IMR-90 (cell line): ENCODE data around the gene EHD4. TPM values are rescaled to one million over a fixed set of nuclear protein-coding genes. Genes with fewer than 3 reads are reported as not detected.

Experiments used
- ATAC-seq: fragments of 200-7000 bp; cut with Tn5 transposase; 2 replicates; pipeline ENCODE4 v1.9.1; 2020; ENCODE audit warnings: low read depth, mild to moderate bottlenecking, moderate library complexity
- BruUV-seq: library from RNA; stranded (reverse); fragments of 400-500 nt; replicated peaks from 2 replicates; lab custom pipeline; 2021; lab: Mats Ljungman, UMichigan
- CTCF ChIA-PET: fragments of 300-600 bp; formaldehyde crosslinking; extraction: SDS; loops from one replicate; lab custom pipeline; 2021; ENCODE audit warnings: antibody characterized with exemption; lab: Yijun Ruan, JAX
- POLR2A ChIA-PET: fragments of 300-600 bp; sonication (Branson Sonifier 250); formaldehyde crosslinking; loops from one replicate; lab custom pipeline; 2022; ENCODE audit warnings: antibody characterized with exemption; ENCODE audit not compliant: unreplicated experiment; lab: Charles Lee
- DNase-seq: peaks from one replicate; pipeline ENCODE4 v3.0.0; 2013
- H2AFZ ChIP-seq: replicated peaks from 2 replicates; pipeline ENCODE3; 2013; ENCODE audit warnings: low read length, mild to moderate bottlenecking; ENCODE audit not compliant: poor library complexity
- H2AK5ac ChIP-seq: 2 replicates; pipeline ENCODE4 v1.6.1; 2013; ENCODE audit warnings: low read depth, low read length, inconsistent platforms
- H2AK9ac ChIP-seq: replicated peaks from 2 replicates; pipeline ENCODE3; 2013; ENCODE audit warnings: mild to moderate bottlenecking, low read depth, low read length, moderate library complexity; ENCODE audit not compliant: poor library complexity
- H2BK120ac ChIP-seq: 2 replicates; pipeline ENCODE4 v1.6.1; 2013; ENCODE audit warnings: low read depth, low read length, inconsistent platforms
- H2BK15ac ChIP-seq: 3 replicates; pipeline ENCODE4 v1.6.1; 2013; ENCODE audit warnings: low read depth, low read length, inconsistent platforms
- H2BK20ac ChIP-seq: 2 replicates; pipeline ENCODE4 v1.6.1; 2013; ENCODE audit warnings: low read depth, mild to moderate bottlenecking, inconsistent platforms, low read length, moderate library complexity
- H2BK5ac ChIP-seq: 2 replicates; pipeline ENCODE4 v1.6.1; 2013; ENCODE audit warnings: mild to moderate bottlenecking, low read depth, low read length, inconsistent platforms; ENCODE audit not compliant: poor library complexity, severe bottlenecking
- H3K14ac ChIP-seq: replicated peaks from 2 replicates; pipeline ENCODE4 v1.6.1; 2013; ENCODE audit warnings: low read depth, low read length, inconsistent platforms
- H3K18ac ChIP-seq: 2 replicates; pipeline ENCODE4 v1.6.1; 2013; ENCODE audit warnings: low read depth, low read length, control low read depth
- H3K23ac ChIP-seq: 2 replicates; pipeline ENCODE4 v1.6.1; 2013; ENCODE audit warnings: low read depth, low read length, inconsistent platforms
- H3K27ac ChIP-seq: 2 replicates; pipeline ENCODE4 v1.5.1; 2013; ENCODE audit warnings: mild to moderate bottlenecking, control low read depth, low read length; ENCODE audit not compliant: insufficient read depth
- H3K27me3 ChIP-seq: 2 replicates; pipeline ENCODE4 v1.6.1; 2013; ENCODE audit warnings: low read length; ENCODE audit not compliant: control insufficient read depth, insufficient read depth
- H3K36me3 ChIP-seq: 2 replicates; pipeline ENCODE4 v1.6.1; 2013; ENCODE audit warnings: low read length, mixed read lengths; ENCODE audit not compliant: control insufficient read depth, insufficient read depth
- H3K4ac ChIP-seq: 2 replicates; pipeline ENCODE4 v1.6.1; 2013; ENCODE audit warnings: low read depth, low read length, inconsistent platforms
- H3K4me1 ChIP-seq: 2 replicates; pipeline ENCODE4 v1.6.1; 2013; ENCODE audit warnings: low read length, mixed read lengths; ENCODE audit not compliant: control insufficient read depth, insufficient read depth
- H3K4me2 ChIP-seq: 2 replicates; pipeline ENCODE4 v1.6.1; 2013; ENCODE audit warnings: low read depth, mild to moderate bottlenecking, control low read depth, low read length, moderate library complexity
- H3K4me3 ChIP-seq: 2 replicates; pipeline ENCODE4 v1.5.1; 2013; ENCODE audit warnings: low read depth, mild to moderate bottlenecking, control low read depth, low read length, moderate library complexity; ENCODE audit not compliant: insufficient read depth
- H3K56ac ChIP-seq: 2 replicates; pipeline ENCODE4 v1.6.1; 2013; ENCODE audit warnings: low read length, inconsistent platforms; ENCODE audit not compliant: insufficient read depth; ENCODE audit errors: extremely low read depth
- H3K79me1 ChIP-seq, 2 experiments: 2 replicates each; pipeline ENCODE4 v1.6.1; 2013; ENCODE audit warnings: low read length in 2 of 2, inconsistent platforms in 1 of 2, low read depth in 1 of 2
- H3K9ac ChIP-seq: 2 replicates; pipeline ENCODE4 v1.6.1; 2013; ENCODE audit warnings: low read depth, low read length, control low read depth
- H3K9me1 ChIP-seq: 2 replicates; pipeline ENCODE4 v1.6.1; 2013; ENCODE audit warnings: low read length, inconsistent platforms; ENCODE audit not compliant: insufficient read depth
- H3K9me3 ChIP-seq: 2 replicates; pipeline ENCODE4 v1.6.1; 2013; ENCODE audit warnings: low read length; ENCODE audit not compliant: control insufficient read depth, insufficient read depth
- H4K20me1 ChIP-seq: 2 replicates; pipeline ENCODE4 v1.6.1; 2013; ENCODE audit warnings: low read length, inconsistent platforms; ENCODE audit not compliant: insufficient read depth
- H4K5ac ChIP-seq: 2 replicates; pipeline ENCODE4 v1.6.1; 2013; ENCODE audit warnings: mild to moderate bottlenecking, low read depth, low read length, control low read depth
- H4K8ac ChIP-seq, 2 experiments: 2 replicates each; pipeline ENCODE4 v1.6.1; 2013; ENCODE audit warnings: low read depth in 2 of 2, low read length in 2 of 2, control low read depth in 1 of 2, inconsistent platforms in 1 of 2
- H4K91ac ChIP-seq: 2 replicates; pipeline ENCODE4 v1.6.1; 2013; ENCODE audit warnings: low read depth, low read length, inconsistent platforms; ENCODE audit not compliant: insufficient read depth
- BHLHE40 ChIP-seq: fragments of 150-350 bp; IDR thresholded peaks from 2 replicates; pipeline ENCODE4 v1.6.1; 2016; ENCODE audit warnings: mild to moderate bottlenecking, low read depth, low read length
- CEBPB ChIP-seq: IDR thresholded peaks from 2 replicates; pipeline ENCODE4 v1.6.1; 2012; ENCODE audit warnings: low read depth, low read length, improper control_type of control experiment
- CTCF ChIP-seq: conservative IDR thresholded peaks from 2 replicates; pipeline ENCODE4 v1.5.1; 2012; ENCODE audit warnings: mild to moderate bottlenecking, low read depth, low read length, improper control_type of control experiment
- FOS ChIP-seq: fragments of 150-350 bp; IDR thresholded peaks from 2 replicates; pipeline ENCODE4 v1.6.1; 2016; ENCODE audit warnings: low read depth, low read length
- MAFK ChIP-seq: IDR thresholded peaks from 2 replicates; pipeline ENCODE4 v1.6.1; 2012; ENCODE audit warnings: low read depth, low read length, improper control_type of control experiment
- MXI1 ChIP-seq: IDR thresholded peaks from 2 replicates; pipeline ENCODE4 v1.6.1; 2012; ENCODE audit warnings: low read depth, mild to moderate bottlenecking, low read length, moderate library complexity, borderline replicate concordance
- NFE2L2 ChIP-seq: fragments of 150-350 bp; IDR thresholded peaks from 2 replicates; pipeline ENCODE4 v1.6.1; 2016; ENCODE audit warnings: low read depth, mild to moderate bottlenecking, low read length
- RAD21 ChIP-seq: IDR thresholded peaks from 2 replicates; pipeline ENCODE4 v1.6.1; 2012; ENCODE audit warnings: low read length, improper control_type of control experiment
- RCOR1 ChIP-seq: IDR thresholded peaks from 2 replicates; pipeline ENCODE4 v1.6.1; 2012; ENCODE audit warnings: mild to moderate bottlenecking, low read length, improper control_type of control experiment; ENCODE audit not compliant: insufficient replicate concordance
- RFX5 ChIP-seq: IDR thresholded peaks from 2 replicates; pipeline ENCODE4 v1.8.0; 2012; ENCODE audit warnings: low read depth, mild to moderate bottlenecking, low read length, moderate library complexity
- SMC3 ChIP-seq: fragments of 150-350 bp; IDR thresholded peaks from 2 replicates; pipeline ENCODE4 v1.6.1; 2016; ENCODE audit warnings: low read depth, mild to moderate bottlenecking, antibody characterized with exemption, low read length, moderate library complexity
- WGBS, 2 experiments: methylation state at CpG; one replicate each; pipeline versions ENCODE4 v1.1.5 to v1.1.7; 2013; ENCODE audit warnings: missing lambda C conversion rate in 2 of 2; ENCODE audit not compliant: insufficient read length in 1 of 2; ENCODE audit errors: extremely low coverage in 2 of 2; 5-methylcytosine and 5-hydroxymethylcytosine counted together
- dilution Hi-C: fragments of 300-500 bp; cut with HindIII; formaldehyde crosslinking; loops from one replicate; pipeline ENCODE4 v1.14.3; 2018; ENCODE audit warnings: low sequenced_read_pairs; ENCODE audit not compliant: unreplicated experiment
- in situ Hi-C: fragments of 300-500 bp; cut with MboI; formaldehyde crosslinking; loops from 3 replicates; pipeline ENCODE4 v1.14.3; 2019; ENCODE audit warnings: low sequenced_read_pairs, inconsistent platforms, mixed read lengths
- intact Hi-C: fragments of 100-400 bp; cut with micrococcal nuclease; formaldehyde crosslinking; loops from 2 replicates; pipeline ENCODE4 v1.10.0; 2022
- polyA plus RNA-seq, 3 experiments: library from polyadenylated mRNA; depleted of rRNA; stranded (reverse); fragments of >200 nt; gene quantifications; 2 replicates each; pipeline ENCODE4 v1.2.3, GENCODE V29; 2012; ENCODE audit warnings: low replicate concordance in 1 of 3
- total RNA-seq: library from RNA; depleted of rRNA; stranded (reverse); fragments of >200 nt; gene quantifications from 2 replicates; pipeline ENCODE4 v1.2.3, GENCODE V29; 2012
- TF ChIP-seq, protein P1 (sequence below): fragments of 150-350 bp; IDR thresholded peaks from 2 replicates; pipeline ENCODE4 v1.6.1; 2016; ENCODE audit warnings: low read depth, mild to moderate bottlenecking, low read length, moderate library complexity, borderline replicate concordance

The EHD4 gene
- total and polyA plus RNA-seq, 2 of the 4 experiments (the other 2 are of a cell fraction) = 21.0 to 29.0 TPM

DNA sequence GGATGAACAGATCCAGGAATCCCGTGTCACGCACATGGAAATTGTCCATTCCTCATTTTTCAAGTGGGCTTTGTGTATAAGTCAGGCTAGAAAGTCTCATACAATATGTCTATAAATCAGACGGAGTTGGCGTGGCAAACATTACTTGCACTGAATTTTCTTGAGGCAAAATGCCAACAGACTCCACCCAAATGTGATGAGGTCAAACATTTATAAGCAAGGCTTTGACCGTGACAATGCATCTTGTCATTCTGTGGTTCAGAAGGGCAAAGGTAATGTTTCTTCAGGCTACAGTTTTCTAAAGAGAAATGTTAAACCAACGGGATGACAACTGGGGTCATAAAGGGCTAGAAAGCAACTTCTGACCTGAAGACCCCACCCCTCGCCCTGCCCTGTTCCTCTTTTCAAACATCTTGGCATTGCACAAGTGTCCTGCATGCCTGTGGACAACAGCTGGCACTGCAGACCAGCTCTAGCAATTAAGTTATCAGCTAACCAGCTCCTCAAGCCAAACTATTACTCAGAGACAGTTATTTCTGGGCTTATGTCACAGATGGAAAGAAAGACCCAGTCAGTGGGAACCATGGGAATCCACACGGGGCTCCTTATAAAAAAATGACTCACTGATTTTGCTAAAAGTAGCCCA is 42.0 kb downstream of the EHD4 start:
- in situ Hi-C loops = no loop called here
- H3K4ac ChIP-seq = peak overlapping the region; percentile 61
- H2BK20ac ChIP-seq = peak overlapping the region; percentile 16; the same call in 1 of the 2 replicates
- no peak overlapping the region for H3K56ac ChIP-seq
- DNase-seq (peak; percentile 97), ATAC-seq (peak; percentile 72)
- peak overlapping the region in 1 of 2 experiments; percentile 58; a peak in 2 of 4 replicates for H4K8ac ChIP-seq
- H3K4me3 ChIP-seq = no peak overlapping the region
- peak overlapping the region; percentile 4; the same call in 1 of the 2 replicates for H3K18ac ChIP-seq
- H2AK5ac ChIP-seq = no peak overlapping the region; the same call in 1 of the 2 replicates
- H2AFZ ChIP-seq = peak overlapping the region; percentile 1
- ChIA-PET POLR2A (interaction anchor here (0.6 kb wide), 1 partner anchor 23 kb away, joined by 19 read pairs; no protein-coding TSS in a partner anchor), CTCF (interaction anchor here (0.6 to 1.0 kb wide), 3 partner anchors 9 to 26 kb away, joined by 3 read pairs; no protein-coding TSS in a partner anchor)
- H2BK15ac ChIP-seq = no peak overlapping the region
- 0% methylated on average over 1 of the region's 8 CpGs; no CpG with 5 or more reads in 1 of the 2 experiments for WGBS, 2 experiments
- H2BK5ac ChIP-seq = peak overlapping the region; percentile 44
- H3K79me1 ChIP-seq = peaks cover 38 to 82% of the 10 kb centered on the region in 2 experiments
- peak overlapping the region; percentile 26; the same call in 1 of the 2 replicates for H3K4me2 ChIP-seq
- H3K36me3 ChIP-seq = no peaks in the 10 kb centered on the region
- H4K91ac ChIP-seq = peak overlapping the region; percentile 16; the same call in 1 of the 2 replicates
- 0 out of 2 replicates have a peak overlapping the region, but pooled peaks have one; percentile 9 for H3K23ac ChIP-seq
- no peak overlapping the region for H4K5ac ChIP-seq
- no peak for TF ChIP-seq NFE2L2
- TF ChIP-seq, protein P1, sequence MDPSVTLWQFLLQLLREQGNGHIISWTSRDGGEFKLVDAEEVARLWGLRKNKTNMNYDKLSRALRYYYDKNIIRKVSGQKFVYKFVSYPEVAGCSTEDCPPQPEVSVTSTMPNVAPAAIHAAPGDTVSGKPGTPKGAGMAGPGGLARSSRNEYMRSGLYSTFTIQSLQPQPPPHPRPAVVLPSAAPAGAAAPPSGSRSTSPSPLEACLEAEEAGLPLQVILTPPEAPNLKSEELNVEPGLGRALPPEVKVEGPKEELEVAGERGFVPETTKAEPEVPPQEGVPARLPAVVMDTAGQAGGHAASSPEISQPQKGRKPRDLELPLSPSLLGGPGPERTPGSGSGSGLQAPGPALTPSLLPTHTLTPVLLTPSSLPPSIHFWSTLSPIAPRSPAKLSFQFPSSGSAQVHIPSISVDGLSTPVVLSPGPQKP = no peak
- peak; percentile 96 for TF ChIP-seq CEBPB
- TF ChIP-seq MXI1 = no peak
- TF ChIP-seq BHLHE40 = peak; percentile 54
- TF ChIP-seq CTCF = peak; percentile 59
- peak; percentile 1; the same call in 1 of the 2 replicates for TF ChIP-seq MAFK
- peak; percentile 38 for TF ChIP-seq RCOR1
- peak; percentile 64 for TF ChIP-seq RAD21
- TF ChIP-seq SMC3 = peak; percentile 40
- peak; percentile 65 for TF ChIP-seq FOS
- TF ChIP-seq RFX5 = peak; percentile 29; the same call in 1 of the 2 replicates
- H3K9ac ChIP-seq = no peak overlapping the region
- H3K4me1 ChIP-seq = peaks cover 36% of the 10 kb centered on the region
- H2AK9ac ChIP-seq = no peak overlapping the region
- intact Hi-C loops = loop anchor here (1.0 to 5.0 kb wide), 2 partner anchors 42 to 127 kb away; partner anchors contain the start of gene EHD4
- H2BK120ac ChIP-seq = peak overlapping the region; percentile 59
- no peak overlapping the region for H3K14ac ChIP-seq
- dilution Hi-C loops = no loop called here
- peaks cover 47% of the 10 kb centered on the region for H3K9me1 ChIP-seq
- H3K27ac ChIP-seq = peak overlapping the region; percentile 10
- no peaks in the 10 kb centered on the region for H3K27me3 ChIP-seq
- no peaks in the 10 kb centered on the region for H3K9me3 ChIP-seq
- H4K20me1 ChIP-seq = peaks cover 14% of the 10 kb centered on the region
- no TSS peak for BruUV-seq
